T-helper 22 cell (primary cell): ENCODE measurements around the gene SLC16A10.

Source experiments
- DNase-seq: peaks from one replicate; pipeline ENCODE4 v3.0.0-alpha.2; 2020; ENCODE audit warnings: low read depth

Gene SLC16A10

GRCh38 chr6:111260570-111261298 is 173.4 kb downstream of the SLC16A10 start:
- DNase-seq: no peak

- DNase-seq: no peak
Measured at GRCh38 chr6:111263837-111264236, 176.5 kb downstream of the SLC16A10 start.

- DNase-seq: no peak
Measured at GRCh38 chr6:111265842-111266241, 178.5 kb downstream of the SLC16A10 start.

GRCh38 chr6:111266276-111266675 is 179.0 kb downstream of the SLC16A10 start:
- no peak for DNase-seq

GRCh38 chr6:111267764-111268333 is 180.5 kb downstream of the SLC16A10 start:
- no peak for DNase-seq

- no peak for DNase-seq
Measured at GRCh38 chr6:111269401-111269970, 182.2 kb downstream of the SLC16A10 start.

GRCh38 chr6:111270121-111270520 is 182.8 kb downstream of the SLC16A10 start:
- DNase-seq: no peak

GRCh38 chr6:111274593-111275217 is 187.4 kb downstream of the SLC16A10 start:
- no peak for DNase-seq

GRCh38 chr6:111276335-111276734 is 189.0 kb downstream of the SLC16A10 start:
- no peak for DNase-seq

- DNase-seq: no peak
Measured at GRCh38 chr6:111276736-111277135, 189.4 kb downstream of the SLC16A10 start.

GRCh38 chr6:111277819-111278218 is 190.5 kb downstream of the SLC16A10 start:
- DNase-seq: no peak

GRCh38 chr6:111278731-111279130 is 191.4 kb downstream of the SLC16A10 start:
- DNase-seq: no peak

GRCh38 chr6:111280445-111280955 is 193.2 kb downstream of the SLC16A10 start:
- no peak for DNase-seq
